Activated CD4-positive, alpha-beta T cell treated with anti-CD3 and anti-CD28 coated beads, Interleukin-2, amount 50 U/mL, for 1 hour (primary cell): ENCODE data around the gene TMOD1.
"Not testable (repeated sequence)": the region's sequence is repeated elsewhere in the genome, so short reads cannot be mapped to it uniquely, and the experiment has no call there.

Source experiments
- DNase-seq: peaks from one replicate; pipeline ENCODE4 v3.0.0-alpha.2; 2020

Gene TMOD1

DNA sequence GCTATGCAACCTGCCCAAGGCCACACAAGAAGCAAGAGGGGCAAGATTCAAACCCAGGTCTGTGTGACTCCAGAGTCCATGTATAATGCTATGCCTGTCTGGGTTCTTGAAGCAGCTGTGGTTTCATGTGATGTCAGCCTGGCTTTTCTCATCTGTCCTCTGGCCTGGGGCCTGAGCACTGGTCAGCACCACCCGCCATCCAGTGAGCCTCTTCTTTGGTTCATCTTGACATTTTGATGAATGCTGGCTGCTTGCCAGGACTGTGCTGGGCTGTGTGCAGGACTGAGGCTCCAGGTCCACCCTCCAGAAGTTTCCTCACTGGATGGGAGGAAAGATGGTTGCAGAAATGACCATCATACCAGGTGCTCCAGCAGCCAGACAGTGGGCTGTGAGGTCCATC, 70.2 kb downstream of the TMOD1 start:
- DNase-seq: no peak

DNA sequence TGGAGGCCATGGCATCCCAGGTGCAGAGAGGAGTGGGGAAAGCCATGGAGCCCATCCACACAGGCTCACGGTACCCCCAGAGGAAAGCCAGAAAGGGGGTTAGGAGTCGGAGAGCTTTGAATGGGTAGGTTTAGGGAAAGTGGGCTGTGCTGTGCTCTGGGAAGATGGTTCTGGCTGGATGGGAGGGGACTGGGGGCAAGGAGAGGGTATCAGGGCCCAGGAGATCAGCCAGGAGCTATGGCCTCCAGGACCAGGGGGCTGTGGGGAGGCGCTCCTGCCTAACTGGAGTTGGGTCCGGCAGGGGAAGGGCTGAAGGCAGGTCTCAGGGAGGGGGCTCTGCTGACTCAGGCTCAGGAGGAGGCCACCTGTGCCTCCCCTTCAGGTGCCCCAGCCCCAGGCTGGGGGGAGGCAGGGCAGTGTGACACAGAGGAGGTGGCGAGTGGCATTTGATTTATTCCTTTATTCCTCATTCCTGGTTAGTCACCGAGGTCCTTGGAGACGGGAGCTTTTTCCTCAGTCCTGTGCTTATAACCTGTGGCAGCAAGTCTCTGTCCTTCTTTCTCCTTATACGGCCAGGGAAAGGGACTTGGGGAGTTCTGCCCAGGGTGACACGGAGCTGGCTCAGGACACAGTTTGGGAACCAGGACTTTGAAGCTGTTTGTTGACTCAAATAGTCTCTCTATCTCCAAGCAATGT, 70.9 kb downstream of the TMOD1 start:
- DNase-seq: no peak

DNA sequence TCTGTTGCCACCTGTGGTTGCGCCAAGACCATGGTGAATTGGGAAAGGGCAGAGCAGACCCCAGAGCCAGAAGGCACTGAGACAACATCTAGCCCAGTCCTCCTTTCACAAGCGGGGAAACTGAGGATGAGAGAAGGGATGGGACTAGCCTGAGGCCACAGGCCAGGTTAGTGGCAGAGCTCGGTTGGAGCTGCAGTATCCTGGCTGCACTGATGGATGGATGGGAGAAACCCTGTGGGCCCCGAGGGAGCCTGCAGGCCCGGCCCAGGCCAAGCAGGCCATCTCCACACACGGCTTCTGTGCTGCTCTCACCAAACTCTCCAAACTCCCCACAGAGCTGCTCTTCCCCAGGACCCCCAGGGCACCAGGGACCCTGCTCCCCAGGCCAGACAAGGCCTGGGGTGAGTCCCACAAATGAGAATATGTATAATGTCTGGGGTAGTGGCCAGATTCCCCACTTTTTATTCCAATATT, 71.5 kb downstream of the TMOD1 start:
- no peak for DNase-seq

DNA sequence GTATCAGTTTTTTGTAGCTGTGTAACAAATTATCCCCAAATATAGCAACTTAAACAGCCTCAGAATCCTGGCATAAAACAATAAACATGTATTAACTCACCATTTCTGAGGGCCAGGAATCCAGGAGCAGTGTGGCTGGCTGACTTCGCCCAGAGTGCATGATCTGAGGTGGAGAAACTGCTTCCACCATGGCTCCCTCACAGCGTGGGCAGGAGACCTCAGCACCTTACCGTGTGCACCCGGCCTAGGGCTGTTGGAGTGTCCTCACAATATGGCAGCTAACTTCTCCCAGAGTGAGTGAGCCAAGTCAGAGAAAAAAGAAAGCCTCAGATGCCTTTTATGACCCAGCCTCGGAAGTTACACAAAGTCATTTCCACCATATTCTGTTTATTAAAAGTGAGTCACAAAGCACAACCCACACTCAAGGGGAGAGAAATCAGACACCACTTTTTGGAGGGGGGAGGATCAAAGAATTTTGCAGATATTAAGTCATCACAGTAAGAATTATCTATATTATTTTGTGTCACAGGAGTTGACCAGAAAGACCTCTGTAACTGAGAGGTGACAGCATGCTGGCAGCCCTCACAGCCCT, 72.1 kb downstream of the TMOD1 start:
- no peak for DNase-seq

DNA sequence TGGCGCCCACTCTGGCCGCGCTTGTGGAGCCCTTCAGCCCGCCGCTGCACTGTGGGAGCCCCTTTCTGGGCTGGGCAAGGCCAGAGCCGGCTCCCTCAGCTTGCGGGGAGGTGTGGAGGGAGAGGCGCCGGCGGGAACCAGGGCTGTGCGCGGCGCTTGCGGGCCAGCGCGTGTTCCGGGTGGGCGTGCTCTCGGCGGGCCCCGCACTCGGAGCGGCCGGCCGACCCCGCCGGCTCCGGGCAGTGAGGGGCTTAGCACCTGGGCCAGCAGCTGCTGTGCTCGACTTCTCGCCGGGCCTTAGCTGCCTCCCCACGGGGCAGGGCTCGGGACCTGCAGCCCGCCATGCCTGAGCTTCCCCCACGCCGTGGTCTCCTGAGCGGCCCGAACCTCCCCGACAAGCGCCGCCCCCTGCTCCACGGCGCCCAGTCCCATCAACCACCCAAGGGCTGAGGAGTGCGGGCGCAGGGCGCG, 72.7 kb downstream of the TMOD1 start:
- not testable (repeated sequence) for DNase-seq

DNA sequence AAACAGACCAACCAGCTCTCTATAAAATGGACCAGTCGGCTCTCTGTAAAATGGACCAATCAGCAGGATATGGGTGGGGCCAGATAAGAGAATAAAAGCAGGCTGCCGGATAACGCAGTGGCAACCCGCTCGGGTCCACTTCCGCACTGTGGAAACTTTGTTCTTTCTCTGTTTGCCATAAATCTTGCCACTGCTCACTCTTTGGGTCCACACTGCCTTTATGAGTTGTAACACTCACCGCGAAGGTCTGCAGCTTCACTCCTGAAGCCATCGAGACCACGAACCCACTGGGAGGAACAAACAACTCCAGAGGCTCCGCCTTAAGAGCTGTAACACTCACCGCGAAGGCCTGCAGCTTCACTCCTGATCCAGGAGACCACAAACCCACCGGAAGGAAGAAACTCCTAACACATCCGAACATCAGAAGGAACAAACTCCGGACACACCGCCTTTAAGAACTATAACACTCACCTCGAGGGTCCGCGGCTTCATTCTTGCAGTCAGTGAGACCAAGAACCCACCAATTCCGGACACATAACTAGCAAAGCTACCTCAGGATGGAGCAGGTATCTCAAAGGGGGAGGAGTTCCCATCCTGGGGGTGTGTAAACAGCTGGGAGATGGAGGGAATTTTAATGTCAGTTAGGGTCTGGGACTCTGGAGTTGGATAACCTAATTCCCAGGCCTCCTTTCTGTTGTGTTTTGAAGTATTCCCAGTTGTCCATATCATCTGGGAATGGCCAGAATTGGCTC, 73.6 kb downstream of the TMOD1 start:
- peak; percentile 10 for DNase-seq

DNA sequence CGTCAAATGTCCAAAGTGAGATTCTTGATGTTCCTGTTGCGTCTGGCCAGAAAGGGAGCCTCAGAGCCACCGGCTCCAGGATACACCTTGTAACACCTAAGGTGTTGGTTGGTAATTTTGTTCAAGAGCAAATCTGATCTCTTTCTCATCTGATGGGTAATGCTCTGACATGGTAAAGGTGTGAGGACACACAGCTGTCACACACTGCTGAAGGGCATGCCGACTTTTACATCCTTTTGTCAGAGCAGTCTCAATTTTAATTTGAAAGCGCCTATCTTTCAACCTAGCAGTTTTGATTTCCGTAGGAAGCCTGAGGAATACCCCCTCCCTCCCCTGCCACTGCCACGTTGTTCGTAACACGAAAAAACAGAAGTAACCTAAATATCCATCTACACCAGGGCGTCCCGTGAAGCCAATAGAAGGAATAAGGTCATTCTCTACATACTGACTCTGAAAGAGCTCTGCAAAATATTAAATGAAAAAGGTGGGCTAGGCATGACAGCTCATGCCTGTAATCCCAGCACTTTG, 74.3 kb downstream of the TMOD1 start:
- no peak for DNase-seq

DNA sequence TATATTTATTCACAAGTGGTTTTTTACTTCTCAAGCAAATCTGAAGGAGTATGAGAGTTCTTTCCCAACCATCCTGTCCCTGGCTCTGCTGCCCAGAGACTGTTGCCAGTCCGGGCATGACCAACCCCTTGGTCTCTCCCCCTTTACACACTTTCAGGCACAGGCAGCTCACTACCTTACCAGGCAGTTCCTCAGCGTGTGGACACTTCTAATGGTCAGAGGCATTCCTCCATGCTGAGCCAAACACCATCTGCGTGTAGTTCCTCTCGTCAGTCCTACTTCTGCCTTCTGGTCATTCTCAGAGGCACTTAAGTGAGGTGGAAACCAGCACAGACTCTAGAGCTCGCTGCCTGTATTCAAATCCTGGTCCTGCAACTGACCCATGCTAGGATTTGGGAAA, 75.6 kb downstream of the TMOD1 start:
- no peak for DNase-seq

DNA sequence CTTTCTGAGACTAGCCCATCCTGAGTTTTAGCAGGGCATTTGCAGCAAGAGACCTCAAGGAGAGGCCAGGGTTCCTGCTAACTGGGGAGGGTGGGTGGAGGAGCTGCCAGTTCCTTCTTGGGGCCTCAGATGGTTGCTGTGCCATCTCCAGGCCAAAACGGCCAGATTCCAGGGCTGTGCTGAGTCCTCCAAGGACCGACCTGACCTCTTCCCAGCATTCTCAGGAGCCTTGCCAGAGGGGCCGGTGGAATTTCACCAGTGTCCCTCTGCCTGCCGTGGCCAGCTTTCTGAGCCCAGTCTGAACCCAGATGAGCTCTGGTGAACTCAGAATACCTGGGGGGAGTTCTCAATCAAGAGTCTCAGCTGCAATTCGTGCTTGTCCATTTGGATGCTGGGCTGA, 77.4 kb downstream of the TMOD1 start:
- no peak for DNase-seq

DNA sequence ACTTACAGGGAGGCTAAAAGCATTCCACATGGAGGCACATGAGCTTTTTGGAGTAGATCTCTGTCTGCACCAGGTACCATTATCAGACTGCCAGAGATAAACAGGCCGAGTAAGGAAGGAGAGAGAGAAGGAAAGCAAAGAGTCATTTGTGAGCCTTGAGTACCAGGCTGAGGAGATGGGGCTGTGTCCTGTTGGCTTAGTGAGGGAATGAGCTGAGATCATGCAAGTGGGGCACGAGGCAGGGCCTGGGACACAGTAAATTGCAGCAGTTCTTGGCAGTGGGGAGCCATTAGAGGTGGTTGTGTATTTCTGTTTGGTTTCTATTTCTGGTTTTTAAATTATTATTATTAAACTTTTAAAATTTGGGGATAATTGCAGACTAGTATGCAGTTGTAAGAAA, 78.4 kb downstream of the TMOD1 start:
- no peak for DNase-seq

DNA sequence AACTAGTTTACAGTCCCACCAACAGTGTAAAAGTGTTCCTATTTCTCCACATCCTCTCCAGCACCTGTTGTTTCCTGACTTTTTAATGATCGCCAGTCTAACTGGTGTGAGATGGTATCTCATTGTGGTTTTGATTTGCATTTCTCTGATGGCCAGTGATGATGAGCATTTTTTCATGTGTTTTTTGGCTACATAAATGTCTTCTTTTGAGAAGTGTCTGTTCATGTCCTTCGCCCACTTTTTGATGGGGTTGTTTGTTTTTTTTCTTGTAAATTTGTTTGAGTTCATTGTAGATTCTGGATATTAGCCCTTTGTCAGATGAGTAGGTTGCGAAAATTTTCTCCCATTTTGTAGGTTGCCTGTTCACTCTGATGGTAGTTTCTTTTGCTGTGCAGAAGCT, 80.1 kb downstream of the TMOD1 start:
- DNase-seq: not testable (repeated sequence)

DNA sequence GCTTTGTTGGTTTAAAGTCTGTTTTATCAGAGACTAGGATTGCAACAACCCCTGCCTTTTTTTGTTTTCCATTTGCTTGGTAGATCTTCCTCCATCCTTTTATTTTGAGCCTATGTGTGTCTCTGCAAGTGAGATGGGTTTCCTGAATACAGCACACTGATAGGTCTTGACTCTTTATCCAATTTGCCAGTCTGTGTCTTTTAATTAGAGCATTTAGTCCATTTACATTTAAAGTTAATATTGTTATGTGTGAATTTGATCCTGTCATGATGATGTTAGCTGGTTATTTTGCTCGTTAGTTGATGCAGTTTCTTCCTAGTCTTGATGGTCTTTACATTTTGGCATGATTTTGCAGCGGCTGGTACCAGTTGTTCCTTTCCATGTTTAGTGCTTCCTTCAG, 83.3 kb downstream of the TMOD1 start:
- not testable (repeated sequence) for DNase-seq

DNA sequence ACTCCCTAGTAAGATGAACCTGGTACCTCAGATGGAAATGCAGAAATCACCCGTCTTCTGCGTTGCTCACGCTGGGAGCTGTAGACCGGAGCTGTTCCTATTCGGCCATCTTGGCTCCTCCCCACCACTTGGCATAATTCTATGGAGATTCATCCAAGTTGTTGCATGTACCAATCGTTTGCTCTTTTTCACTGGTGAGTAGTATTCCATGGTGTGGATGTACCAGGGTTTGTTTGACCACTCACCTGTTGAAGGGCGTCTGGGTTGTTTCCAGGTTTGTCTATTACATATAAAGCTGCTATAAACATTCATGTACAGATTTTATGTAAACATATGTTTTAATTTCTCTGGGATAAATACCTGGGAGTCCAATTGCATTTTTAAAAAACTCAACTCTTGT, 85.4 kb downstream of the TMOD1 start:
- DNase-seq: not testable (repeated sequence)

DNA sequence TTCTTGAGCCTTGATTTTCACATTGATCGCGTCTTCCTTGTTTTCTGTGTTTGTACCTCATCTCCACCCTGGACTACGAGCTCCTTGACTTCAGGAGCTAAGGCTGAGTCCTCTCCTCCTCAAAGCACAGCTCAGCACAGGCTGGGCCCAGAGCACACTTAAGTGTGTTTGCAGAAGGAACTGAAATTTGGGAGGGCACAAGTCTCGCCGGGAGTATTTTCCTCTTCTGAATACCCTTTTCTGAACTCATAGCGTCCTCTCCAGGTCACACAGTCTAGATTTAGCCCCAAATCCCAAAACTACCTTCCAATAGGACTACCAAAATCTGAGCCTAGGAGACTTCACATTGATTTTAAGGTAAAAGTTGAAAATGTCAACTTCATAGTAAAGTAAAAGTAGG, 90.1 kb downstream of the TMOD1 start:
- DNase-seq: no peak

DNA sequence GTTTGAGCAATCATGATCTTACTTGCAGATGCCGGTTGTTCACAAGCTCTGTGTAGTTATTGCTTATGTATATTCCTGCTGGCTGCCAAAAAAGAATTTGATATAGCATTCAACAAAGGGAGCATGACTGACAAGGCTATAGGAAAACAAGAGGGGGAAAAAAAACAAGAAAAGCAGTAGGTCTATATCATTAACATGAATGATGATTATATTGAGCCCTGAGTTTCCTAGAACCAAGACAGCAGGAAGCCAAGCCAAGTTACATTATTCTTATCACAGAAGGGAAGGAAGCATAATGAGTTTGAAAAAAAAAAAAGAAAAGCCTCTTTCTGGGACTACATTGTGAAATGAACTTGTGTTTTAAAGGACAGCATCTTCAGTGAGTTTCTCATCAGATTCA, 90.7 kb downstream of the TMOD1 start:
- DNase-seq: no peak

DNA sequence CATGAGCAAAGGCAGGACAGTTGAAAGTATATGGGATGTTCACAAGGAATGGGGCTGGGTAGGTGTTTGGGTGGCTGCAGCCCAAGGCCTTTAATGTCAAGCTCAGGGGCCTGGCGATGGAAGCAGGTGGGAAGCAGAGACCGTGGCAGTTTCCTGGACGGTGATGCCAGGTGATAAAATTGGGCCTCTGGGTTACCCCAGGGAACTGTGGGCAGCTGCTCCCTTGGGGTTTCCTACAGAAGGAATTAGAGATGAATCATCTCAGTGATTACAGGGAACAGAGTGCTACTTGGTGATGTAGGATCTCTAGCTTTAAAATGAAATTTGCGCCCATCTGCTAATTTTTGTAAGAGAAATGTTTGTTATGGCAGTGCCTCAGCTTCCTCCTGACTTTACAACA, 92.5 kb downstream of the TMOD1 start:
- no peak for DNase-seq

DNA sequence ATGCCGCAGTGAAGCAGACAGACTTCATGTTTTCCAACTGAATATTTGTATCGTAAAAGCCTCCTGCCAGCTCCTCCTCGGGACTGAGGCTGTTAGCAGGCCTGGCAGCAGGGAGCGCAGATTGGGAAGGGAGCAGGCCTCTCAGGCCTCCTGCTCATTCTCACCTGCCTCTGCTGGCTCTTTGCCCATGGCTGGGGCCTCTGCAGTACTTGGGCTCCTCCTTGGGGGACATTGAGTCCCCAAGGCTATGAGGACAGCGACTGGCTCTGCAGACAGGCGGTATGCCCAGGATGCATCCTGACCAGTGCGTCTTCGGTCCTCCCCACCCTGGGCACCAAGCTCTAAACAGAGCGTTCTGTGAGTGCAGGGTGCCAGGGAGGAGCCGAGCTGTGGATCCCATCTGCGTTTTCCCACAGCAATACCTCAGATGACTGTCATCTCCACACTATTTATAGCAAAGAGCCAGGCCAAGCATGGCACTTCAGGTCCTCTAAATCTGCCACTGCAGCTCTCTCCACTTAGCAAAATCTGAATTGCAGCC, 93.0 kb downstream of the TMOD1 start:
- DNase-seq: no peak

DNA sequence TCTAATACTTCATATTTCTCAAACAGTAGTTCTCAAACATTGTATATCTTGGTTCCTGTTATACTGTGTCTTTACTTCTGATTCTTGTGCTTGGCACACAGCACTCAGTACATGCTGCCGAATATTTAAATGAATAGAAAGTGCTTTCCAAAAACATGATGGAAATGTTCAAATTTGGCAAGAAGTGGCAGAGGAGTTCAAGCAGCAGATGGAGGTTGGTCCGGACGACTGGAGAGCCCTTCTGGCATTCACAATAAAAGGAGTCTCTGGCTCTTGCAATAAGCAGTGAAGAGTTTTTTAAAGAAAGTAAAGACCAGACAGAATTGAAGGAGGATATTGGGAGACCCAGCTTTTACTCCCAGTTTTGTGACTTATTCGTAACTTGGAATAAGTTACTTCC, 95.4 kb downstream of the TMOD1 start:
- no peak for DNase-seq

DNA sequence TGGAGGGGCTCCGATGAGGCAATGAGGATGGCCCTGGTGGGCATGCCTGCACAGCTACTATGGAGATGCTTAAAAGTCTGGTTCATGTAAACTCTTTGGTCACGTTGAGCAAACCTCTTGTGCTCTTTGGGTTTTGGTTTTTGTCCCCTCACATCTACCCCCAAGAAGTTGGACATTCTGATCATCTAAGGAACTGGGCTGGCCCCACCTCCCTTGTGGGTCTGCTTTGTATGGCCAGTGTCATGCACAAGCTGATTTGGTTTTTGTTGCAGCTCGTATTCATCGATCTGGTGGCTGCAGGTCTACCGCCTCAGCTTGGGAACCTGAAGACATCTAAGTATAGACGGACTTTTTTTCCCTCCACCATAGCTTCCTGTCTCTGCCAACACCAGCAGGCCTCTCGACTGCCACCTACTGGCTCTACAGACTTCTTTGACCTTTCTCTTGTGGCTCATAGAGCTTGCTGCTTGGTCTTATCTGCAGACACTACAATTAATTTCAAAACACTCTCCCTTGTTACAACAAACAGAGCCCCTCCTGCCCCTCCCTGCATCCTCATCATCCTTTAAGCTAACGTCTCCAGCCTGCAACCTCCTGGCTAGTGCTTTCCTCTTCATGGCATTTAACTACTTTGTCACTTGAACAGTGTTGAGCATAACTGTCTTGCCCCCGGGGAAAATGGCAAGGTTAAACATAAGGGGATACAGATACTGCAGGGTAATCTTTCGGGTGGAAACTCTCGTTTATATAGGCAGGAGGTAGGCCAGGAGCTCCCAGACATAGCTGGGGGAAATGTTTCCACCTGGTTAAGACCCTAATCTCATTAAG, 97.2 kb downstream of the TMOD1 start:
- peak; percentile 64 for DNase-seq

DNA sequence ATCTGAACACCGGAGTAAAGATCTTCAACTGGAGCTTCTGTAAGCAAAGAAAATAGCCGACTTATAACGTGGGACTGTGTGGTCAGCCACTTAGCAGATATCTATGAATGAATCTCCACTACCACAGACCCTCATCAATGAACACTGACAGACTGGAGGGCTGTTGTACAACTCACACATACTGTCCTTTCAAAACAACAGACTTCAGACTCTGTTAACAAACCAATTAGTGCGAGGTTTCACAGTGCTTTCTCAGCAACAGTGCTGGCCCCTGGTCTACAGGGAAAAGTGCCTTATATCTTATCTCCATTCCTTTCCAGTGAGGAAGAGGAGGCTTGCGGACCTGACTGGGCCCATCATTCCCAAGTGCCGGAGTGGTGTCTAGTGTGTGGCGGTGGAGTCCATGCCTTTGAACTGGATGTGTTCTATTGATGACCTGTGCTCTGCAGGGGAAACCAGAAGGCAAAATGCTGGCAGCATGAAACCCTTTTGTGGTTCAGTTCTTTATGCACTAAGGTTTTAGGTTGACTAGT, 97.9 kb downstream of the TMOD1 start:
- no peak for DNase-seq

DNA sequence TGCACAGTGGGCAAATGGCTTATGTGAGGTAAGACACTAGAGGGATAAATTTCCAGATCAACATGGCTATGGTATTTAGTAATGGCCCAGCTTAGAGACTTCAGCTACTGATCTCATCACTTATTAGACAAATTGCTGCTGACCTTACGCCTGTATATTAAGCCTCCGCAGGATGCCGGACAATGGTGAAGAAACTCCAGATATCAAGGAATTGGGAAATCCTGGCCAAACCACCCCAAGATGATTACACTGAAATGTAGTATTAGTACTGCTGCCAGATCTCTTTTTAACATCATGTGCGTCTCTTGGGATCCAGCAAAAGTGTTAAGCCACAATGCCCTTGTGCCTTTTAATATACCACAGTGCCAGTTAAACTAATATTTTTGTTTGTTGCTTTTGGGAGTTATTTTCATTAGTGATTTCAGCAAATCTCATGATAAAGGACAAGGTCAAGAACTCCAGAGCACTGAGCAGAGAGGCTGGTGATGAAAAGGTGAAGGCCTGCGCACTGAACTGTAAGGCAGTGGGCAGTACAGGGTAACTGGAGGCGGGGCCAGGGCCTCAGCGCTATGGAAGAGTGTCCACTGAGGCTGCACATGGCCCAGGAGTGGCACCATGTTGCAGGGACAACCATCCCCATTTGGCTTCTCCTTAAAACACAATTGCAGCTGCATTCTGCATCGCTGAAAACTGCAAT, 99.2 kb downstream of the TMOD1 start:
- no peak for DNase-seq
